Stimulated activated effector memory CD8-positive, alpha-beta T cell treated with anti-CD3 and anti-CD28 coated beads, Interleukin-12 subunit alpha, Interleukin-12 subunit beta, amount 100 ng/mL, for 72 hours (primary cell): ENCODE data around the gene CCDC106.

Source experiments
- ATAC-seq: fragments of 150-1000 bp; cut with Tn5 transposase; 2 replicates; pipeline ENCODE4 v1.10.0; 2021
- DNase-seq, 2 donors: peaks; one replicate each; pipeline ENCODE4 v3.0.0; 2021 to 2022; ENCODE audit warnings: low spot score in 2 of 2
- H3K27ac Mint-ChIP-seq: one replicate; pipeline ENCODE4 v1.8.0; 2022; ENCODE audit warnings: mild to moderate bottlenecking, mixed read lengths
- H3K36me3 Mint-ChIP-seq: one replicate; pipeline ENCODE4 v1.8.0; 2022; ENCODE audit warnings: mild to moderate bottlenecking, mixed read lengths
- H3K4me1 Mint-ChIP-seq: one replicate; pipeline ENCODE4 v1.8.0; 2022; ENCODE audit warnings: mixed read lengths
- H3K4me3 Mint-ChIP-seq: one replicate; pipeline ENCODE4 v1.8.0; 2022; ENCODE audit warnings: mild to moderate bottlenecking, mixed read lengths
- H3K9me3 Mint-ChIP-seq: one replicate; pipeline ENCODE4 v1.8.0; 2022; ENCODE audit warnings: mixed read lengths

CCDC106 gene

DNA sequence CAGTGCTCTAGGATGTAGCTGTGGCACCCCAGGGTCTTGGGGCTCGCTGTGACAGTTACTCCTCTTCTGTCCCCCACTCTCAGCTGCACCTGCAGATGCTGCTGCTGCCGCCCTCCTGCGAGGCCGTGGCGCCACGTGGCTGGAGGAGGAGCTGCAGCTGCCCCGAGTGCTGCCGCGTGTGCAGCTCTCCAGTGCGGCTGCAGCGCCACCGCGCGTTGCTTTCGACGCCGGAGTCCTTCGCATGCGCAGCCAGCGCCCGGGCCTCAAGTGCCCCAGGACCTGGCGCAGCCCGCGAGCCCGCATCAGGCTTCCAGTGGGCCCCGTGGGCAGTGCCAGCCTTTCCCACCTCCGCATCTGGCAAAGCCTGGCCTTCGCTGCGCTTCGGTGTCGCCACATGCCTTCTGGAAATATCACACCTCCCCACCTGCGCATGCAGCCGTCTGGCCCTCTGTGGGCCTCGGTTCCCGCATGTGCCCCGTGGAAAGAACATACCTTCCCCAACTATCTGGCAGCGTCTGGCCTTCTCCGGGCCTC, 7.9 kb upstream of the CCDC106 start:
- Mint-ChIP-seq H3K4me1 (peaks cover 80% of the 10 kb centered on the region), H3K9me3 (no peaks in the 10 kb centered on the region), H3K4me3 (peak overlapping the region; percentile 92), H3K27ac (peak overlapping the region; percentile 98), H3K36me3 (peaks cover 77% of the 10 kb centered on the region)
- peak; percentile 44 for ATAC-seq
- DNase-seq = peak; percentile 46 to 74

DNA sequence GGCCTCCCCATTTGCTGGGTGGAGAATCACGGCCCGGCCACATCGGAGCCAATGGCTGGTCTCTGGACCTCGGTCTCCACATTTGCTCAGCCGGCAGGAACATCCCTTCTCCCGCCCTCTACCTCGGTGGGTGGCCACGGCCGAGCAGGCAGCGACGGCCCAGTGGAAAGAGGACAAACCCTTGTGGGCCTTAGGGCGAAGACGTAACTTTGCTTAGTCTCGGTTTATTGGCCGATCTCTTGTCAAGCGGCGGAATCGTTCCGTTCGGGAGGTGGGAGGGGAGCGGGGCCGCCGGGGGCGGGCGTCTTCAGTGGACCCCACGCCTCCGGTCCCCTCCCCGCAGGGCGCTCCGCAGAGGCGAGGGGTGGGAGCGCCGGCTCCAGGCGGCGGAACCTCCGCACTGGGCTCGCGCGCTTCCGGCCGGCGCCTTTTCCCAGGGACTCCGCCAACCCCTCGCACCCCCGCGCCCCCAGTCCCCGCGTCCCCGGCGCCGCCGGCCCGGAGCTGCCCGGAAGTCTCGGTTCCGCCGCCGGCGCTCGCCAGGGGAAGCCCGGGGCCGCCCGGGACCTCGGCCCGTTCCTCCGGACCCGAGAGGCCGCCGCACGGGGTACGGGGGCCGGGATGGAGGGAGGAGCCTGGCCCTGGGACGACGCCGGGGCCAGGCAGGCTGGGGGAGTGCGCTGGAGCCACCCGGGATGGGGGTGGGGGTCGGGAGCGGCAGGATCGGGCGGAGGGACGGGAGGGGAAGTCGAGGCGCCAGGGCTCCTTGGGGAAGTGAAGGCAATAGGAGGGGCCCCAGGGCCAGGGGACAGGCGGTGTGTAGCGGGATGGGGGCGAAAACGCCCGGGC, 7.2 kb upstream of the CCDC106 start, which contains the start of gene ZNF580:
TSS of gene ZNF580 (plus strand) at position 426 of the 849 bp plus-strand sequence. CDS start 1,507 bp downstream, outside the sequence.
- peak within 1 kb of the TSS; percentile 98 for H3K27ac Mint-ChIP-seq
- no peaks in the 10 kb centered on the region for H3K9me3 Mint-ChIP-seq
- H3K4me3 Mint-ChIP-seq = peak within 1 kb of the TSS; percentile 92
- H3K36me3 Mint-ChIP-seq = peaks cover 77% of the 10 kb centered on the region
- peaks cover 73% of the 10 kb centered on the region for H3K4me1 Mint-ChIP-seq
- DNase-seq (peak; percentile 61 to 86), ATAC-seq (peak; percentile 53)

DNA sequence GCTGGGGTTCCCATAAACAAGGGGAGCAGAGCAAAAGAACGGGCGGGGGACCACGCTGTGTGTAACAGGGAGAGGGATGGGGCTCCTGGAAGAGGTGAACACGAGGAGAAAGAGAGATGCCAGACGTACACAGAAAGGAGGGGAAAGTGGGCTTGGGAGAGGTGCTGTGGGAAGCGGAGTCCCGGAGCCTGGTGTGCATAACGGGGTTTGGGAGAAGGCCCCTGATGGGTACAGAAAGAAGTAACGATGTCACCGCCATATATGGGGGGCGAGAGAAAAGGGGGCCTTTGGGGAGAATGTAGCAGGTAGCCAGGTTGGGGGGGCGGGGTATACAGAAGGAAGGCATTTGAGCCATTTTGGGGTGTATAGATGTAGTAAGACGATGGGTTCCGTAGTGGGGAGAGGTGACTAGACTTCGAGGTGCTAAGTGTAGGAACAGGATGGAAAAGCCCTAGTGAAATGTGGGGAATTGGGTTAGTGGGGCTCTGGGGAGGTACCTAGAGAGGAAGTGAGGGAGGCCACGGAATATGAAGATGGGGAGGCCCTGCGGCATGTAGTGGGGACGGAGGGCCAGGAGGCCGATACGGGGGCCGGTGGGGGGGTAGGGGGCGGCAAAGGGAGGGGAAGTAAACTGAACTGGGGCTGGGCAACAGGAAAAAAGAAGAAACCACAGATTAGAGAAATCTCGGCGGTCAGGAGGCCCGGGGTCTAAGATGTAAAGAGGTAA, 6.4 kb upstream of the CCDC106 start:
- Mint-ChIP-seq H3K4me3 (peak overlapping the region; percentile 92), H3K36me3 (peaks cover 77% of the 10 kb centered on the region), H3K4me1 (peaks cover 65% of the 10 kb centered on the region), H3K9me3 (no peaks in the 10 kb centered on the region), H3K27ac (peak overlapping the region; percentile 98)
- DNase-seq (peak in 1 of 2 donors; percentile 78), ATAC-seq (no peak)

DNA sequence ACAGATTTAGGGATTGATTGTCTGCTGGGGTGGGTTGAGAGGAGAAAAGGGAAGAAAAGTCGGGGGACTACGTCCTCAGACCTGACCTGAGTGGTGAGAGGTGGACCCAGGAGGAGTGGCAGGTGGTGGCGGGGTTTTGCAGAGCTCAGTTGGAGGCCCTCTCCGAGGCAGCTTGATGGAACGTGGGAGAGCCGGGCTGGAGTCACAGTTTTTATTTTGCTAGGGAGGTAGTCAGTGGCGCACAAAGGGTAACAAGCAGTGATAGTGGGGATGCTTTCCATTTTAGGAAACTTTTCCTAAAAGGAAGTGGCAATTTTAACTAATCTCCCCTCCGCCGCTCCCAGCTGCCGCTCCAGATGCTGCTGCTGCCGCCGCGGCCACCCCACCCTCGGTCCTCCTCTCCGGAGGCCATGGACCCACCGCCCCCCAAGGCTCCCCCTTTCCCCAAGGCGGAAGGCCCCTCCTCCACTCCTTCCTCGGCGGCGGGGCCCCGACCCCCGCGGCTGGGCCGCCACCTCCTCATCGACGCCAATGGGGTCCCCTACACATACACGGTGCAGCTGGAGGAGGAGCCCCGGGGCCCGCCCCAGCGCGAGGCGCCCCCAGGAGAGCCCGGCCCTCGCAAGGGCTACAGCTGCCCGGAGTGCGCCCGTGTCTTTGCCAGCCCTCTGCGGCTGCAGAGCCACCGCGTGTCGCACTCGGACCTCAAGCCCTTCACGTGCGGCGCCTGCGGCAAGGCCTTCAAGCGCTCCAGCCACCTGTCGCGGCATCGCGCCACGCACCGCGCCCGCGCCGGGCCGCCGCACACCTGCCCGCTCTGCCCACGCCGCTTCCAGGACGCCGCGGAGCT, 5.6 kb upstream of the CCDC106 start:
- no peak for DNase-seq

DNA sequence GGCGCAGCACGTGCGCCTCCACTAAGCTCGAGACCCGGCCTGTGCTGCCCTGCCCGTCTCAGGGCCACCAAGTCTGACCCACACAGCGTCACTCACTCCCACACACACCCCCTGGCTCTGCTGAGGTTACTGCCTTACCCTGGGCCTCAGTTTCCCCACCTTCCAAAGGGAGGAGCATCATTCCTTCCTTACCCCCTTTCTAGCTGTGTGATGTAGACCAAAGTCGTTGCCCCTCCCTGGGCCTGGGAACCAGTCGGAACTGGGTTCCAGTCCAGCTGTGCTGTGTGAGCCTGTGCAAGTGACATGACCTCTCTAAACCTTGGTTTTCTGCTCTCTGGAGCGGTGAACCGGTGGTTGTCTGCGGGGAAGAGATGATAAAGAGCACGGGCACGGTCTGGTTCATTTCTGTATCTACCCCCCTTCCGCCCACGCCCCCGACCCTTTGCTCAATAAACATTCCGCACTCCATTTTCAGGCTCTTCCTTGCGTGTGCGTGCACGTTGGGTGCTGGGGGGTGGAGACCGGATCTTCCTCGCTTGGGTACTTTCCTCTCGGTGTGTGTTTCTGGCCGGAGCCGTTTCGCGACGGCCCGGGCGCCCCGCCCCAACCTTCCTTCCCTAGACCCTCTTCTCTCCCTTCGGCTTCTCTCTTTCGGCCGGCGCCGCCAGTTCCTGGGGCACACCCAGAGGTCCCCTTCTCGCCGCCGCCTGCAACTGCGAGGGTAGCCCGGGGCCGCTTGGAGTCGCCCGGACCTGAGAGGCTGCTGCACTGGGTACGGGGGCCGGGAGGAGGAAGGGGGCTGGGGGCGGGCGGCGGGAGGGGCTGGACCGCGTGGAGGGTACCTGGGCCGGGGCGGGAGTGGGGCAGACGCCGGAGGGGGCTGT, 4.8 kb upstream of the CCDC106 start, which contains the start of gene ZNF581:
TSS of gene ZNF581 (plus strand) at position 647 of the 884 bp plus-strand sequence. CDS start 923 bp downstream, outside the sequence.
- peak within 1 kb of the TSS; percentile 92 for H3K4me3 Mint-ChIP-seq
- peak; percentile 73 to 92 for DNase-seq
- H3K27ac Mint-ChIP-seq = peak within 1 kb of the TSS; percentile 98
- peak; percentile 74 for ATAC-seq
- H3K4me1 Mint-ChIP-seq = peaks cover 59% of the 10 kb centered on the region
- no peaks in the 10 kb centered on the region for H3K9me3 Mint-ChIP-seq
- H3K36me3 Mint-ChIP-seq = peaks cover 78% of the 10 kb centered on the region

More for the DNA sequence above, 5.6 kb upstream of the CCDC106 start:
- peaks cover 84% of the 10 kb centered on the region for H3K36me3 Mint-ChIP-seq
- peaks cover 63% of the 10 kb centered on the region for H3K4me1 Mint-ChIP-seq
- peak; percentile 29 for ATAC-seq
- peak overlapping the region; percentile 92 for H3K4me3 Mint-ChIP-seq
- no peaks in the 10 kb centered on the region for H3K9me3 Mint-ChIP-seq
- H3K27ac Mint-ChIP-seq = peak overlapping the region; percentile 98

DNA sequence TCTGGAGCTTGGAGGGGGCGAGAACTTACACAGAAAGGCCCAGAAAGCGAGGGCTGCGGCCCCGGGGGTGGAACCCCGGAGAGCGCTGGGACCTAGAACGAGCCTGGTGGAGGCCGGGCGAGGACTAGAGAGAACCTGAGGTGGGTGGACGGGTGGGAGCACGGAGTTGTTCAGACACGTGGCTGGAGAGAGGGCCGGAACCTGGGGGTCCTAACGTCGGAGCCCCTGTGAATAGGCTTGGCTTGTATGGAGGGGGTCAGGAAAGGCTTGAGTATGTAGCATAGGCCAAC, 4.2 kb upstream of the CCDC106 start:
- peaks cover 59% of the 10 kb centered on the region for H3K4me1 Mint-ChIP-seq
- peak overlapping the region; percentile 98 for H3K27ac Mint-ChIP-seq
- peaks cover 78% of the 10 kb centered on the region for H3K36me3 Mint-ChIP-seq
- no peak for DNase-seq
- no peaks in the 10 kb centered on the region for H3K9me3 Mint-ChIP-seq
- no peak for ATAC-seq
- peak overlapping the region; percentile 92 for H3K4me3 Mint-ChIP-seq

DNA sequence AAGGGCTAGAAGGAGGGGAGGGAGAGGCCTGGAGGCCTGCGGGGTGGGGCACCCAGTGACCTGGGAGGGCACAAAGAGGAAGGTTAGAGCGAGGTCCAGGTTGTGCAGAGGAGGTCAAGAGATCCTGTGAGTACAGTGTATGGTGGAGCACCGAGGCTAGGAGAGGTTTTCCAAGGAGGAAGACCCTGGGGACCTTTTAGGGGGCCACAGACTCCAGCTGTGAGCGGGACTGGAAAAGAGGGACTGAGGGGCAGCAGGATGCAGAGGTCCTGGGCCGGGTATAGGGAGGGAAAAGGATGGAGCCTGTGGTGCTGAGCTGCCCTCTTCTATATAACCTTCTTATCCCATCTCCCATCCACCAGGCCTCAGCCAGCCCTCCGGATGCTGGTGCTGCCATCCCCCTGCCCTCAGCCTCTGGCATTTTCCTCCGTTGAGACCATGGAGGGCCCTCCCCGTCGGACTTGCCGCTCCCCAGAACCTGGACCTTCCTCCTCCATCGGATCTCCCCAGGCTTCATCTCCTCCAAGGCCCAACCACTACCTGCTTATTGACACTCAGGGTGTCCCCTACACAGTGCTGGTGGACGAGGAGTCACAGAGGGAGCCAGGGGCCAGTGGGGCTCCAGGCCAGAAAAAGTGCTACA, 3.7 kb upstream of the CCDC106 start:
- ATAC-seq (no peak), DNase-seq (no peak)
- H3K4me3 Mint-ChIP-seq = peak overlapping the region; percentile 92
- H3K4me1 Mint-ChIP-seq = peaks cover 58% of the 10 kb centered on the region
- no peaks in the 10 kb centered on the region for H3K9me3 Mint-ChIP-seq
- peak overlapping the region; percentile 98 for H3K27ac Mint-ChIP-seq
- H3K36me3 Mint-ChIP-seq = peaks cover 75% of the 10 kb centered on the region

DNA sequence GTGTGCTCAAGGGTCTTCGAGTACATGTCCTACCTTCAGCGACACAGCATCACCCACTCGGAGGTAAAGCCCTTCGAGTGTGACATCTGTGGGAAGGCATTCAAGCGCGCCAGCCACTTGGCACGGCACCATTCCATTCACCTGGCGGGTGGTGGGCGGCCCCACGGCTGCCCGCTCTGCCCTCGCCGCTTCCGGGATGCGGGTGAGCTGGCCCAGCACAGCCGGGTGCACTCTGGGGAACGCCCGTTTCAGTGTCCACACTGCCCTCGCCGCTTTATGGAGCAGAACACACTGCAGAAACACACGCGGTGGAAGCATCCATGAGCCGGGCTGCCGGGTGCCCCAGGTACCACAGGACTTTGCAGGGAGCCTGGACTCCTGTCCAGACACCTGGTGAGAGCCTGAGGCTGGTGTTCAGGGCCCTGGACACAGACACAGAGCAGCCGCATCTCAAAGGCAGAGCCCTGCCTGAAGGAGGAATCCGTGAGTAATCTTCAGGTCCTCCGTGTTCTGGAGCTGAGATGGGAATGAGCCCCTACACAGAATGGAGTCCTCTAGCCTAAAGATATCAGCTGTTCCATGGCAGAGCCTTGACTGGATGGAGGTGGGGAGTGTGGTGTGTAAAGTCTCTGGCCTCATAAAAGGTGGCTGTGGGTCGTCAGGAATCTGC, 3.0 kb upstream of the CCDC106 start:
- DNase-seq (no peak), ATAC-seq (no peak)
- Mint-ChIP-seq H3K9me3 (no peaks in the 10 kb centered on the region), H3K4me1 (peaks cover 60% of the 10 kb centered on the region), H3K27ac (peak overlapping the region; percentile 98), H3K36me3 (peaks cover 75% of the 10 kb centered on the region), H3K4me3 (peak overlapping the region; percentile 92)

DNA sequence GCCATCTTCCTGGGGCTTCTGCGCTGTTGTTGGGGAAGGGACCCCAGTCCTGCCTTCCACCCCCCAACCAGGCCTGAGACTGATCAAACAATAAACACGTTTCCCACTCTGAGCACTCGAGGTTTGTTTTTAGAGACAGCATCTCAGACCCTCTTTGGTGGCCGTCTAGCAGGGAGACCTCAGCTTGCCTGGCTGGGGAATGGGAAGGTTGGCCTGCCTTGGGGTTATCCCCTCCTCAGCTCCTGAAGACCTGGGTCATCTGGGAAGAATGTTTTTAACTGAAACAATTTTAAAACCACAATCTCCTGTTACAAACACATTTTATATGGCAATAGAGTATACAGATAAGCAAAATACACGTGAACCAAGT, 2.5 kb upstream of the CCDC106 start:
- ATAC-seq = no peak
- H3K4me1 Mint-ChIP-seq = peaks cover 60% of the 10 kb centered on the region
- peak overlapping the region; percentile 37 for H3K27ac Mint-ChIP-seq
- no peaks in the 10 kb centered on the region for H3K9me3 Mint-ChIP-seq
- H3K36me3 Mint-ChIP-seq = peaks cover 71% of the 10 kb centered on the region
- DNase-seq = no peak
- peak overlapping the region; percentile 92 for H3K4me3 Mint-ChIP-seq

DNA sequence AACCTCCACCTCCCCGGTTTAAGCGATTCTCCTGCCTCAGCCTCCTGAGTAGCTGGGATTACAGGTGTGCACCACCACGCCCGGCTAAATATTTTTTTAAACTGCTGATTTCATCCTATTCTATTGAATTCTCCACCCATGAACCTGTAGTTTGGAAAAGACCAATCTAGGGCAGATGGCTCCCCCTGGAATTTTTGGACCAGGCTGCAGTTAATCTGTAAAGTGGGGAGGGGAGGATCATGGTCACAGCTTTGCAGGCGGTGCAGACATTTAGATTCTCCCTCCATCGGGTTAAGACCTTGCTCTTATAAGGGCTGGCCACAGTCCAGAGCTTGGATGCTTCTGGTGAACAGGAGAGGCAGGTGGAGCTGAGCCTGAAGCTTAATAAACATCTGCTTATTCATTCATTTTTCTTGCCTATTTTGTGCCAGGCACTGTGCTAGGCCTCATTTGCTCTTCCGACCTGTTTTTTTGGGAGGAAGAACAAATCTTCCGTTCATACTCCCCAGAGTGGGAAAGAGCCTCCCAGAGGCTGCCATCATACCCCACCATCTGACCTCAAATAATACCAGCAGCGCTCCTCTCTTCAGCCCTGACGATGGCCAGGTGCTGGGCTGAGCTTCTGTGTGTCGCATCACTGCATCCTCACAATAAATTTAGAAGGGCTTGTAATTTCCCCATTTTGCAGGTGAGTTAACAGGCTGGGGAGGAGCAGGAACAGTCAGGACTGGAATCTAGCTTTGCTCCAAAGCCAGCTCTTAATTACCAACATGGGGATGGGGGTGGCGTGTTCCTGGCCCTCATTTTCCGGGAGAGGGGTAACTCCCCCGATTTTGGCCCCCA, 902 bp upstream of the CCDC106 start:
- H3K4me3 Mint-ChIP-seq = peak overlapping the region; percentile 75
- no peak overlapping the region for H3K27ac Mint-ChIP-seq
- peaks cover 54% of the 10 kb centered on the region for H3K4me1 Mint-ChIP-seq
- H3K9me3 Mint-ChIP-seq = no peaks in the 10 kb centered on the region
- DNase-seq (no peak), ATAC-seq (no peak)
- peaks cover 64% of the 10 kb centered on the region for H3K36me3 Mint-ChIP-seq

DNA sequence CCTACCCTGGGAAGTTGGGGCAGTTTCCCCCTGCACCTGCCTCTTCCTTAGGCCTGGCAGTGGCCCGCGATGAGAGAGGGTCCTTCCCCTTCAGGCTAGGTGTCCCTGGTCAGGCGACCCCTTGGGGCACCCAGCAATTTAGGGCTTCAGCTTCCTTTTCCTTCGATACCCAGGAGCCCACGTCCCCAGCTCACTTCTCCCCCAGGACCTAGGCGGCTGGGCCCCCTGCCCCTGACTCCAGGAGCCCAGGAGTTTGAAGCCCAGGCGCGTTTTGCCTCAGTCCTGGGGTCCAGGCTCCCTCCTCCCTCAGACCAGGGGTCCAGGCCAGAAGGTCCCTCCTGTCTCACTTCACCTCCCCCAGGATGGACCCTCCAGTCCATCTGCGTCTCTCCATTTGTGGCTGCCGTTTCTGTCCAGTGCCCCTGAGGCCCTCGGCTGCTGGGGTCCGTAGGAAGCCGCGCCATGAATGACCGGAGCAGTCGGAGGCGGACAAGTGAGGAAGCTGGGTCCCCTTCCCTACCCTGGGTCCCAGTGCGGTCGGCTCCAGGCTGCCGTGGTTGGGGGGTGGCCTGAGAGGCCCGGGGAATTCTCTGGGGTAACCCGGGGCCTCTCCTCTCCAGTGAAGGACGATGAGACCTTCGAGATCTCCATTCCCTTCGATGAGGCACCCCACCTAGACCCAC, 714 bp downstream of the CCDC106 start:
- H3K9me3 Mint-ChIP-seq = no peaks in the 10 kb centered on the region
- peaks cover 41% of the 10 kb centered on the region for H3K4me1 Mint-ChIP-seq
- peak overlapping the region; percentile 88 for H3K27ac Mint-ChIP-seq
- ATAC-seq (no peak), DNase-seq (no peak)
- peak overlapping the region; percentile 75 for H3K4me3 Mint-ChIP-seq
- peaks cover 57% of the 10 kb centered on the region for H3K36me3 Mint-ChIP-seq
